Ovary (tissue), 3 donors: ENCODE measurements around the gene C1orf167.

Experiments used
- POLR2A ChIP-seq: fragments of 450-650 bp; IDR thresholded peaks from one replicate; pipeline ENCODE4 v1.6.1; 2017; ENCODE audit warnings: antibody characterized with exemption, mild to moderate bottlenecking, moderate library complexity
- TF ChIP-seq, protein P1 (sequence below), 3 donors: fragments of 450-650 bp in 2 of 3; fragments of 200-600 bp in 1 of 3; IDR thresholded peaks; one replicate each; pipeline versions ENCODE4 v1.5.1 to v1.8.0; 2016 to 2022; ENCODE audit warnings: antibody characterized with exemption in 3 of 3, mild to moderate bottlenecking in 1 of 3
- donor health status: DM: no; HTN: no; CAD: no.

DNA sequence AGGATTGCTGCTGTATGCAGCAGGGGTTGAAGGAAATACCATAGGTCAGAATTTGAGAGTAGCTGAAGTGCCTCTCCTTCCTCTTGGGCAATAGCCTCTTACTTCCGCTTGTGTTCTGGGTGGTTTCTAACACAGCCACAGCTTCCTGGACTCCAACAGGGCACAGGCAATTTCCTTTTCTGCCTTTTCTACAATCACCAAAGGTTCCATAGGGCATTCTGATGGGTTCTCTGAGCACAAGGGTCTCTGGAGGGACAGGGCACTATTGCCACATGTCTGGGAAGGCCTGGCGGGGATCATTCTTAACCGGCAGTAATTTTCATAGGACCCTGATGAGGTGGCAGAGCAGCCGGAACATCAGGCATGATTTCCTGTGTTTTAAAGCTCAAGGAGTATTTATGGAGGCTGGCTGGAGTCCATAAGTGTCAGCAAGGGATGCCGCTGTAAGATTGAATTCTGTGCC is 31.5 kb upstream of the C1orf167 start:
- TF ChIP-seq, protein P1, sequence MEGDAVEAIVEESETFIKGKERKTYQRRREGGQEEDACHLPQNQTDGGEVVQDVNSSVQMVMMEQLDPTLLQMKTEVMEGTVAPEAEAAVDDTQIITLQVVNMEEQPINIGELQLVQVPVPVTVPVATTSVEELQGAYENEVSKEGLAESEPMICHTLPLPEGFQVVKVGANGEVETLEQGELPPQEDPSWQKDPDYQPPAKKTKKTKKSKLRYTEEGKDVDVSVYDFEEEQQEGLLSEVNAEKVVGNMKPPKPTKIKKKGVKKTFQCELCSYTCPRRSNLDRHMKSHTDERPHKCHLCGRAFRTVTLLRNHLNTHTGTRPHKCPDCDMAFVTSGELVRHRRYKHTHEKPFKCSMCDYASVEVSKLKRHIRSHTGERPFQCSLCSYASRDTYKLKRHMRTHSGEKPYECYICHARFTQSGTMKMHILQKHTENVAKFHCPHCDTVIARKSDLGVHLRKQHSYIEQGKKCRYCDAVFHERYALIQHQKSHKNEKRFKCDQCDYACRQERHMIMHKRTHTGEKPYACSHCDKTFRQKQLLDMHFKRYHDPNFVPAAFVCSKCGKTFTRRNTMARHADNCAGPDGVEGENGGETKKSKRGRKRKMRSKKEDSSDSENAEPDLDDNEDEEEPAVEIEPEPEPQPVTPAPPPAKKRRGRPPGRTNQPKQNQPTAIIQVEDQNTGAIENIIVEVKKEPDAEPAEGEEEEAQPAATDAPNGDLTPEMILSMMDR (IDR thresholded peaks at IDR 0.05), result no peak
- no peak for TF ChIP-seq POLR2A
